HG02884 (cell line): ENCODE measurements around the gene CLRN2.

Experiments used
- ATAC-seq: cut with Tn5 transposase; IDR thresholded peaks from one replicate; pipeline ENCODE4 v1.9.1; 2021; ENCODE audit warnings: mild to moderate bottlenecking, moderate library complexity; ENCODE audit not compliant: unreplicated experiment

The CLRN2 gene, protein sequence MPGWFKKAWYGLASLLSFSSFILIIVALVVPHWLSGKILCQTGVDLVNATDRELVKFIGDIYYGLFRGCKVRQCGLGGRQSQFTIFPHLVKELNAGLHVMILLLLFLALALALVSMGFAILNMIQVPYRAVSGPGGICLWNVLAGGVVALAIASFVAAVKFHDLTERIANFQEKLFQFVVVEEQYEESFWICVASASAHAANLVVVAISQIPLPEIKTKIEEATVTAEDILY

GRCh38 chr4:17514865-17515264 is at the start of gene CLRN2:
TSS of gene CLRN2 (plus strand) at chr4:17515165. CDS start at chr4:17515267, 102 bp downstream.
- no peak for ATAC-seq

- ATAC-seq, result no peak
Measured at GRCh38 chr4:17468619-17469221, 46.2 kb upstream of the CLRN2 start.

DNA sequence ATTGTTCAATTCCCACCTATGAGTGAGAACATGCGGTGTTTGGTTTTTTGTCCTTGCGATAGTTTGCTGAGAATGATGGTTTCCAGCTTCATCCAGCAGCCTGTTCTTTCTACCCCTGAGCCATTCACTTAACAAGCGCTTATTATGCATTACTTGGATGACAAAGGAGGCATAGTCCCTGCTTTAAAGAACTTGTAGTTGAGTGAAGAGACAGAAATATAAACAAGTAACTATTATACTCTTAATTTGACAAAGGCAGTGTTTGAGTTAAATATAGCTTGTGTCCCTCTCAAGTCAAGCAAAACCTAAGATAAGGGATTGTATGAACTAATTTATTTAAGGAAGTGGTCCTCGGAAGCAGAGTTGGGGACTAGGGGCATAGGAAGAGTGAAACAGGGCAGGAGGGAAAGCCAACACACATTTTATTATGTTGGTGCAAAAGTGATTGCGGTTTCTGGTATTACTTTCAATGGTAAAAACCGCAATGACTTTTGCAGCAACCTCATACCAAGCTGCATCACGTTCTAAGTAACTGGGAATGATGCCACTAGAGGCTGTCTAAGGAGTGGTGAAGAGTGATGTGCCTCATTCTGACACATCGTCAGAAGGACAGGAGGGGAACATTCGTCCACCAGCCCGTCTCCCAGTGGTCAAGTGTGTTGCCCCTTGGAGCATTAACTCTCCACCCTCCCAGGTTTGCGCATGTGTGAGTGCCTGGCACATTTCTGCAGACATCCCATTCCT is 44.9 kb upstream of the CLRN2 start:
- ATAC-seq, result no peak

GRCh38 chr4:17475481-17475880 is 39.5 kb upstream of the CLRN2 start:
- no peak for ATAC-seq

DNA sequence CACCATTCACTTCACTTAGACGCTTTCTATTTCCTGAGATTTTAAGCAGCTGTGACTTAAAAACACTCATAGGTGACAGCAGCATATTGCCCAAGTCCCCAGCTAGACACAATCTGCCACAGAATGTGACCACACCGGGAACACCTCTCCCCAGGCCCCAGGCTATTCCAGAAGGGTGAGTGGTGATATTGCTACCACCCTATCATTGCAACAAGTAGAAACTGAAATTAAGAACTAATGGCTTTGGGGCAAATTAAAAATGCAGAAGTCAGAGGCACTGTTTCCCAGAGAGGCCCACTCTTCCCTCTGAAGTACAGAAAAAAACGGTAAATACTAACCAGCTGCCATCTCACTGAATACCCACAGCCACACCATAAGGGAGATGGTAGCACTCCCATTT is 38.1 kb upstream of the CLRN2 start:
- no peak for ATAC-seq

DNA sequence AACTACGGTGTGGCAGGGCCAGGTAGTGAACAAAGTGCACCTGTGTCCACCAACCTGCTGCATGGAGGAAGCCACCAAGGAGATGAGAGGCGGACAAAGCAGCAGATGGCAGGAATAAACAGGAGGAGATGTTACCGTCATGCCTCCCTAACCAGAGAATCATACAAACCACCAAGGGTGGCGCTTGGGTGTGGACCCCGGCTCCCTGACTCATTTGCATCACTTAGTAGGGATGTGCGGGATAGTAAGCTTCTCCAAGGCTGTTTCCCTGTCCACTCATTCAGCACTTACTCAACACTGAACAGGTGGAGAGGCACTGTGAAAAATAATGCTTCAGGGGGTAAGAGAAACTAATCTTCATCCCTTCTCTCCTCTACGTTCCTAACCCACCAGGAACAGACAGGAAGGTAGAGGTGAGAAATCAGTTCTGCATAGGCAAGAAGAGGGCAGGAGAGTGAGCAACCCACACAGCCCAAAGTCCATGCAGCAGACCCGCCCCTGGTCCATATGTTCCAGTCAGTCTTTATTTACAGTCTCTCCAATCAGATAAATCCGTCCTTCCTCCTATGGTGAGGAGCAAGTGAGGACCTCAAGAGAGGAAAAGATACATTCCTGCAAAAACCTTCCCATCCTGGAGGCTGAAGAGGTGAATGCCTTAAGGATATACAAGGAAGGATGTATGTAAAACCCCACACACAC is 37.0 kb upstream of the CLRN2 start:
- ATAC-seq, result no peak

DNA sequence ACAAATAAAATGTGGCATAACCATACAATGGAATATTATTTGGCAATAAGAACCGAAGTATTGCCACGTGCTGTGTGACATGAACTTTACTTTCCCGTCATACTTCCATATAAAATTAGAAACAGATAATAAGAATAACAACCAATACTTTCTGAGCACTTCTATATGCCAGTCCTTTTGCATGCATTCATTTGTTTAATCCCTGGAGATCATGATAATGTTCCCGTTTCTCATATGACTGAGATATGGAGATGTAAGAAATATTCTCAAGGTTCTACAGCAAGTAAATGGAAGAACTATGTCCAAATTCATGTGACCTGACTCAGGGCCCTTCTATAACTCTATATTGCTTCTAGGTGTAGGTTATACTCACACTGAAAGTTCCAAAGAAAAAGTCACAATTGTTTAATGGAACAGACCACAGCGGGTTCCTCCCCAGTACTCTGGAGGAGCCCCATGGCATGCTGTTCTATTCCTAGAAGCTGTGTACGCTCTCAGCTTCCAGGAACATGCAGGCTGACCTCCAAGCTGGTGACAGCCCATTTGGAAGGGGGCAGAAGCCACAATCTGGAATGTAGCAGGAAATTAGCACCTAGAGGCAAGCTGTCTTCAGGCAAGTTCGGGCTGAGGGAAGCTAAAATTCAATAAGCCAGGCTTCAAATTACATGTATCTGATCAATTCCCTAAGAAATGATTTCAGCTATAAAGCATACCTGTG is 34.6 kb upstream of the CLRN2 start:
- no peak for ATAC-seq

GRCh38 chr4:17480955-17481354 is 34.0 kb upstream of the CLRN2 start:
- no peak for ATAC-seq

DNA sequence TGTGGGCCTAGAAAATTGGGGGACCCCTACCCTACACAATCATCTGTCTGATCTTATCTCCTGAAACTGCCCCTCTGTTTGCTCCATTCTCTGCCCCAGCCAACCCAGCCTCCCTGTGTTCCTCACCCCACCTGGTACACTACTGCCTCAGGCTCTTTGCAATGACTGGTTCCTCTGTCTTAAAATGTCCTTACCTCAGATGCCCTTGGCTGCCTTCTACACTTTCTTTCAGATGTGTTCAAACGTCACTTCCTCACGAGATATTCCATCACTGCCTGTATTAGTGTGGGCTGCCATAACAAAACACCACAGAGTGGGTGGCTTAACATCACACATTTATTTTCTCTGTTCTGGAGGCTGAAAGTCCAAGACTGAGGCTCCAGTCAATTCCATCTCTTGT is 32.2 kb upstream of the CLRN2 start:
- no peak for ATAC-seq

- ATAC-seq, result no peak
Measured at GRCh38 chr4:17489123-17489522, 25.8 kb upstream of the CLRN2 start.

GRCh38 chr4:17489721-17490120 is 25.2 kb upstream of the CLRN2 start:
- ATAC-seq, result no peak

- ATAC-seq, result no peak
Measured at GRCh38 chr4:17490575-17491059, 24.3 kb upstream of the CLRN2 start.

GRCh38 chr4:17491196-17491595 is 23.8 kb upstream of the CLRN2 start:
- no peak for ATAC-seq

- ATAC-seq, result no peak
Measured at GRCh38 chr4:17492058-17492741, 22.8 kb upstream of the CLRN2 start.

- ATAC-seq, result no peak
Measured at GRCh38 chr4:17492876-17493275, 22.1 kb upstream of the CLRN2 start.

DNA sequence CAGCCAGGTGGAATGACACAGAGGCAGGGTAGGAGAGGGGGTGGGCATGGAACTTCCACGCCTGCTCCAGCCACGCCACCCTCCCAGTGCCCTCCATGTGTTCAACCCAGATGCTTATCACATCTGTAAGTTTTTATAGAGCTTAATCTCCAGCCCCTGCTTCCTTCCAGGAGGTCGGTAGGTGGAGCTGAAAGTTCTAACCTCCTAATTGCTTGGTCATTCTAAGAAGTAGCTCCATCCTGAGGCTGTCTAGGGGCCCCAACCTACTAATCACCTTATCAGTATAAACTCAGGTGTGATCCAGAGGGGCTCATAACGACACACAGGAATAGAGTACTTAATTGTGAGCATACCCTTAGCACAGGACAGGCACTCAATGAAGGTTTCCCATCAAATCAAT is 21.3 kb upstream of the CLRN2 start:
- no peak for ATAC-seq

- ATAC-seq, result no peak
Measured at GRCh38 chr4:17494258-17495190, 20.4 kb upstream of the CLRN2 start.

GRCh38 chr4:17497890-17498523 is 17.0 kb upstream of the CLRN2 start:
- no peak for ATAC-seq

DNA sequence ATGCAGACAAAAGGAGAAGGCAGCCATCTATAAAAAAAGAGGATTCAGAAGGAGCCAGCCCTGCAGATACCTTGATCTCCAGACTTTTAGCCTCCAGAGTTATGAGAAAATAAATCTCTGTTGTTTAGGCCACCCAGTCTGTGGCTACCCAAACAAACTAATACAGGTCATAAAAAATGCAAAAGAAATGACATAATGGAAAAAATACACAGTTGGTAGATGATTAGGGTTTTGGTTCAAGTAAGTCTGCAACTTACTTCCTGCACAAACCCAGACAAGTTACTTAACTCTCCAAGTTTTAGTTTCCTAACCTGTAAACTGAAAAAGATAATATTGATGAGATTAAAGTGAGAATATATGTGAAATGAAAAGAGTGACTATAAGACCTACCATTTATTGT is 14.4 kb upstream of the CLRN2 start:
- ATAC-seq, result no peak
